Stimulated activated CD8-positive, alpha-beta memory T cell treated with anti-CD3 and anti-CD28 coated beads, Interleukin-2, amount 100 ng/mL, for 48 hours (primary cell): ENCODE results near the gene FAM180B.
"Not testable (repeated sequence)": the region's sequence is repeated elsewhere in the genome, so short reads cannot be mapped to it uniquely, and the experiment has no call there.

ENCODE experiments used
- DNase-seq, 2 donors: peaks; one replicate each; pipeline ENCODE4 v3.0.0-alpha.2; 2020; ENCODE audit warnings: low read depth in 2 of 2

The FAM180B gene

DNA sequence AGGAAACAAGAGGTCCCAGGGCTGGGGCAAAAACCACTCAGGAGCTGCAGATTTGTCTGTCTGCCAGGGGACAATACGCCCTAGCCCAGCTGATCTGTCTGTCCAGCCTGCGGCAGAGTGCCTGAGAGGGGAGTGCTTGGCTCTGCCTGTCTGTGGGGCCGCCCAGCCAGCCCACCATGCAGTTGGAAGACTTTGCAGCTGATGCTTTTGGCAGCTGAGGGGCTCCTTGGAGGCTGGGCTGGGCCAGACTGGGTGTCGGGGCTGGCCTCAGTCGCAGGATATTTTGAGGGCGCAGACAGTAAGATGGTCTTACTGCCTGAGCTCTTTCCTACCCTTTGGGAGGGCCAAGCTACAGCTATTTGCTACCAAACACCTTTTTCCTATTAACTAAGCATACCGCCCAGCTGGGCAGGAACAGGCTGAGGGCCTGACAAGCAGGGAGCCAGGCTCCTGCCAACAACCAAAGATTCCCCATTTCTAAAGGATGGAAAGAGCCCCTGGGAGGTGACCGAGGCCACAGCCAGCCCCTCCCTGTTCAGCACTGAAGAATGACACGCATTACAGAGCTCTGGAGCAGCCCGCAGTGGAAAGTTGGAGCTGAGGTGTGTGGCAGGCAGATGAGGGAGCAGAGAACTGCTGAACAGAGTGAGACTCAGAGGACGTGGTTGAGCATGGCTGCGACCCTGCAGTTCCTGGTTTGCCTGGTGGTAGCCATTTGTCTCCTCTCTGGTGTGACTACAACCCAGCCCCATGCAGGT lies at the start of gene FAM180B:
FAM180B (plus strand) TSS at position 581 of the 758 bp plus-strand sequence; CDS start at position 672, 91 bp downstream.
- DNase-seq = no peak

GRCh38 chr11:47536915-47537314 lies 49.6 kb upstream of the FAM180B start:
- no peak for DNase-seq

GRCh38 chr11:47538741-47539565 lies 47.5 kb upstream of the FAM180B start:
- DNase-seq = no peak

GRCh38 chr11:47539681-47540039 lies 46.8 kb upstream of the FAM180B start:
- no peak for DNase-seq

DNA sequence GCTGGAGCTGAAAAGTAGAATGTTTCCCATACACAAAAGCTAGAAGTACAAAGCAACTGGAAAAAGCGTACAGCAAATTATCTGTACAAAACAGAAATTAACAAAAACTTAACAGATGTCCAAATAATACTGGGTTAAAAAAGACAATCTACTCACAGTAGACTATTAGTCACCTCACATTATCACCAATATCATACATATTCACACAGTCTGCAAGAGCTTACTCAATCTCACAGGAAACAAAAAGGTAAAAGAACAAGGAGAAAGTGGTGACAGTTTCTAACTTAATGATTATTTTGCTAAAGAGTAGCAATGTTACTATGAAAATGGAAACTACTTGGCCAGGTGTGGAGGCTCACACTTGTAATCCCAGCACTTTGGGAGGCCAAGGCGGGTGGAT lies 45.4 kb upstream of the FAM180B start:
- DNase-seq = no peak

GRCh38 chr11:47545298-47545697 lies 41.2 kb upstream of the FAM180B start:
- DNase-seq = no peak

GRCh38 chr11:47546274-47546673 lies 40.2 kb upstream of the FAM180B start:
- DNase-seq = not testable (repeated sequence)

DNA sequence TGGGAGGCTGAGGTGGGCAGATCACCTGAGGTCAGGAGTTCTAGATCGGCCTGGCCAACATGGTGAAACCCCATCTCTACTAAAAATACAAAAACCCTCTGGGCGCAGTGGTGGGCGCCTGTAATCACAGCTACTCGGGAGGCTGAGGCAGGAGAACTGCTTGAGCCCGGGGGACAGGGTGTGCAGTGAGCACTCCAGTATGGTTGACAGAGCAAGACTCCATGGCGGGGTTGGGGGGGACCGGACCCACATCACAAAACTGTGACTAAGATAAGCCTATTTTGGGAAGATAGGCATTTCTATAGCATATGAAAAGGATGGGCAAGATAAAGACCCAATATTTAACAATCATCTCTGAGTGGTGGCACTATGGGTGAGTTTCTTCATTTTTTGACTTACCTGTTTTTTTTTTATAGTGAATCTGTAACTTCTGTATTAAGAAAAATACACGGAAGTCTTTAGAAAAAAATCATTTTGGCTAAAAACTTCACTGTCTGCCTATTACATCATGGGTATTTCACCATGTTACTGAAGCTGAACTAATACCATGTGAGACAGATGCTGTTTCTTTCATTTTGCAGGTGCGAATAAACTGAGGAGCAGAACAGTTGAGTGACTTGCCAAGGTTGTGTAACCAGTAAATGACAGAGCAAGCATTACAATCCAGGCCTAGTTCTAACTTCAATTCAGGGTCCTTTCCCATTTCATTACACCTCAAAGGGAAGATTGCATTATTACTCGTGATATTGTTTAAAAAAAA lies 36.0 kb upstream of the FAM180B start:
- no peak for DNase-seq

DNA sequence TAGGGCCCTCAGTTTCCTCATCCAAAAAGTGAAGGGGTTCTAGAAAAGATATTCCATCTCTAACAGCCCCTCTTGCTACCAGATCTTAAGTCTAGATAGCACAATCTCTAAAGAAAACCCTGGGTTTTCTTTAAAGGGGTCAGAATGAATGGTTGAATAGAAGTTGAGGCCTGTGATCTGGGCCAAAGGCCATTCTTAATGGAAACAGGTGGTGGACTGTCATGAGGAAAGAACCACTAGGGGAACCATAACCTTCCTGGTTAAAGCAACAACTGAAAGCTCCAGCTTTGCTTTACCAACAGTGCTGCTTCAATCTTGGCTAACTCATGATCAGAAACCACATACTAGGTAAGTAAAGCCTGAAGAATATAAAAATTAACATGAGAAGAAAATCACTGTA lies 35.4 kb upstream of the FAM180B start:
- no peak for DNase-seq

- DNase-seq = no peak
Observed at GRCh38 chr11:47552056-47552565, 34.4 kb upstream of the FAM180B start.

DNA sequence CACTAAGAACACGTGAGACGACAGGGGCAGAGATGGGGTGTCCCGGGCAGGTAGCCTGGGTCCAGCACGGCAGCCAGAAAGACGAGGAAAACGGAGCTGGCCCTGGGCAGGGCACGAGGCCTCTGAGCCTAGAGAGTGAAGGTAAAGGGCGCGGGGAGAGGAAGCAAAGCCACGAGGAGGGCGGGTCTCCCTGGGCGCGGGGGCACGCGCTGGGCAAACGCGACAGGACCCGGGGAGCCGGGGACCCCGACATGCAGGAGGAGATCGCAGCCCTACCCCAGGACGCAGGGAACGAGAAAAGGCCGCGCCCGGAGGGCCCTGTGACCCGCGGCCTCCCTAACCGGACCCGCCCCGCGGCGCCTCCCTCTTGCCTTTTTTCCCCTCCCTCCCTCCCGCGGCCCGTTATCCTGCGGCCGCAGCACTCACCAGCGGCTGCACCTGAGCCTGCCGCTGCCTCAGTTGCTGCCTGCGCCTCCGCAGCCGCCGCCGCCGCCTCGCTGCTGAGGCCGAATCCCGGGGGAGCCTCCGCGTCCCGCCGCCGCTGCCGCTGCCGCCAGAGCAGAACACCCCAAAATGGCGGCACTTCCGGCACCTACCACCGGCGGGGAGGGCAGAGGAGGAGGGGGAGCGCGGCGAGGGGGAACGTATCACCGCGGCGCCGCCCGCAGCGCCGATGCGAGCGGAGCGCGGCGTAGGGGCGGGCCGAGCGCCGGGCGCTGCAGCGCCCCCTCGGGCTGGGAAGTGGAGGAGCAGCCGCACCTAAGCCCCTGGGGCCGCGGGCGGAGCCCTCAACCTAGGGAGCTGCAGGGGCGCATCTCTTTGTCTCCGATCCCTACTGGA lies 33.7 kb upstream of the FAM180B start, which contains the start of gene CELF1:
CELF1 (minus strand) TSS at position 567 of the 840 bp plus-strand sequence. CDS start 53,609 bp downstream, outside the sequence.
- peak; percentile 89 to 92 for DNase-seq

DNA sequence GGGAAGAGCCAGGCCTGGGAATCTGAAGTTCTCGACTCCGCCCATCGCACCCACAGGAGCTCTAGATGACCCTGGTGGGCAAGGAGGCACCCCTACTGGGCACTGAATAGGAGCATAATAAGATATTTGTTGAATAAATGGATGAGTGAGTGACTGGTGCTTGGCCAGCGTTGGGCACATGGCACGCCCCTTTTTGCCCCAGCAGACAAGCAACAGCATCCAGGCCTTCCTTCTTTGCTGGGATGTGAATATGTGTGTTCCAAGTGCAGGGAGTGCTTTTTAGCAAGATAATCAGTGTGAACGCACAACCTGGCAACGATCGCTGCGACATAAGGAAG lies 33.1 kb upstream of the FAM180B start:
- no peak for DNase-seq

GRCh38 chr11:47557004-47557403 lies 29.5 kb upstream of the FAM180B start:
- not testable (repeated sequence) for DNase-seq

DNA sequence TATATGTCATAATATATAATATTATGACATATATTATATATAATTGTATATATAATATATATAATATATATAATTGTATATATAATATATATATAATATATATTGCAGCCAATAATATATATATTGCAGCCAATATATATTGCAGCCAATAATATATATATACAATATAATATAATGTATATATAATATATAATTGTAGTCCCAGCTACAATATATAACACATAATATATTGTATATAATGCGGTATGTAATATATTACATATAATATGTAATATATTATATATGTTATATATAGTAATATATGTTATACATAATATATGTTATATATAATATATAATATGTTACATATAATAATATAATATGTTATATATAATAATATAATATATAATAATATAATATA lies 27.8 kb upstream of the FAM180B start:
- DNase-seq = no peak

DNA sequence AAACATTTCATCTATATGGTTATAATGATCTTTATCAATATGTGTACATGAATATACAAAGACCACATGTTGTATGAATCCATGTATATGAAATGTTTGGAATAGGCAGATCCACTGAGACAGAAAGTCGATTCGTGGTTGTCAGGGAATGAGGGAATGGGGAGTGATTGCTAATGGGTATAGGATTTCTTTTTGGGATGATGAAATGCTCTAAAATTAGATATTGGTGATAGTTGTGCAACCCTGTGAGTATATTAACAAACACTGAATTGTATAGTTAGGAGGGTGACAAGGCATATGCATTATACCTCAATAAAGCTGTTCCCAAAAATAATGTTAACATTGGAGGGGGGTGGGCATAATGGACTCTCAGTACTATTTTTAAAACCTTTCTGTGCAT lies 26.1 kb upstream of the FAM180B start:
- DNase-seq = no peak

DNA sequence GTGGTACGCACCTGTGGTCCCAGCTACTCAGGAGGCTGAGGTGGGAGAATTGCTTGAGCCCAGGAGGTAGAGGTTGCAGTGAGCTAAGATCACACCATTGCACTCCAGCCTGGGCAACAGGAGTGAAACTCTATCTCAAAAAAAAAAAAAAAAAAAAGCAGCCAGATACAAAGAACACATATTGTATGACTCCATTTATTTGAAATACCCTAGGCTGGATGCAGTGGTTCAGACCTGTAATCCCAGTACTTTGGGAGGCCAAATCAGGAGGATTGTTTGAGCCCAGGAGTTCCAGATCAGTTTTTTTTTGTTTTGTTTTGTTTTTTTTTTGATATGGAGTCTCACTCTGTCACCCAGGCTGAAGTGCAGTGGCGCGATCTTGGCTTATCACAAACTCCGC lies 24.1 kb upstream of the FAM180B start:
- not testable (repeated sequence) for DNase-seq

DNA sequence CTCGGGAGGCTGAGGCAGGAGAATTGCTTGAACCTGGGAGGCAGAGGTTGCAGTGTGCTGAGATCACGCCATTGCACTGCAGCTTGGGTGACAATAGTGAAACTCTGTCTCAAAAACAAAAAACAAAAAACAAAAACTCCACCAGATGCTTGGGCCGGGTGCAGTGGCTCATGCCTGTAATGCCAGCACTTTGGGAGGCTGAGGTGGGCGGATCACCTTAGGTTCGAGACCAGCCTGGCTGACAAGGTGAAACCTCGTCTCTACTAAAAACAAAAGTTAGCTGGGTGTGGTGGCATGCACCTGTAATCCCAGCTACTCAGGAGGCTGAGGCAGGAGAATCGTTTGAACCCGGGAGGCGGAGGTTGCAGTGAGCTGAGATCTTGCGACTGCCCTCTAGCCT lies 22.1 kb upstream of the FAM180B start:
- not testable (repeated sequence) for DNase-seq

GRCh38 chr11:47564933-47565339 lies 21.5 kb upstream of the FAM180B start:
- DNase-seq = no peak

GRCh38 chr11:47565340-47566148 lies 20.9 kb upstream of the FAM180B start, which contains the start of gene PTPMT1:
PTPMT1 (plus strand) TSS chr11:47565599; CDS start chr11:47565623, 24 bp downstream.
- peak; percentile 62 to 69 for DNase-seq

DNA sequence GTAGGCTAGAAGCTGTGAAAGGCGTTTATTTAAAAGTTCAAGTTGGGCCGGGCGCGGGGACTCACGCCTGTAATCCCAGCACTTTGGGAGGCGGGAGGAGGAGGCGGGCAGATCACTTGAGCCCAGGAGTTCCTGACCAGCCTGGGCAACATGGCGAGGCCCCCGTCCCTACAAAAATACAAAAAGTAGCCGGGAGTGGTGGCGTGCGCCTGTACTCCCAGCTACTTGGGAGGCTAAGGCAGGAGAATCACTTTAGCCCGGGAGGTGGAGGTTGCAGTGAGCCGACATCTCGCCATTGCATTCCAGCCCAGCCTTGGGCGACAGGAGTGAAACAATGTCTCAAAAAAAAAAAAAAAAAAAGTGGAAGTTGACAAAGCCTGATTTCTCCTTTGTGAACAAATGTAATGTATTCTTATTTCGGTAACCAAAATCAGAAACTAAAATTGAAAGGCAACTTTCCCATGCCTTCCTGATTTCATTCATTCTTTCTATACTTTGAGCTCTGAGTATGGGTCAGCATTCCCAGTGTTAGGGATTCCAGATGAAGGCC lies 20.3 kb upstream of the FAM180B start:
- no peak for DNase-seq
